Mesenchymal stem cell (in vitro differentiated cells and primary cell): ENCODE data around the gene CRELD1.

Source experiments
- DNase-seq: peaks from one replicate; pipeline ENCODE4 v3.0.0-alpha.2; 2013
- H2AFZ ChIP-seq: one replicate; pipeline ENCODE4 v1.6.1; 2013; ENCODE audit warnings: low read depth, mild to moderate bottlenecking, control low read depth, inconsistent platforms, low read length, moderate library complexity
- H2AK5ac ChIP-seq: 2 replicates; pipeline ENCODE4 v1.6.1; 2013; ENCODE audit warnings: low read length, moderate library complexity, mild to moderate bottlenecking, inconsistent platforms; ENCODE audit not compliant: severe bottlenecking
- H2BK120ac ChIP-seq: one replicate; pipeline ENCODE4 v1.6.1; 2013; ENCODE audit warnings: low read depth, mild to moderate bottlenecking, inconsistent platforms, low read length, moderate library complexity
- H2BK12ac ChIP-seq, 2 experiments: one replicate each; pipeline ENCODE4 v1.6.1; 2013; ENCODE audit warnings: inconsistent platforms in 2 of 2, low read length in 2 of 2, mild to moderate bottlenecking in 2 of 2, moderate library complexity in 2 of 2, control low read depth in 1 of 2
- H2BK15ac ChIP-seq: one replicate; pipeline ENCODE4 v1.6.1; 2013; ENCODE audit warnings: mild to moderate bottlenecking, low read depth, inconsistent platforms; ENCODE audit not compliant: poor library complexity, severe bottlenecking
- H2BK5ac ChIP-seq: 2 replicates; pipeline ENCODE4 v1.6.1; 2013; ENCODE audit warnings: low read depth, mild to moderate bottlenecking, low read length, control low read depth, inconsistent platforms; ENCODE audit not compliant: poor library complexity, severe bottlenecking
- H3K14ac ChIP-seq, 2 experiments: one replicate each; pipeline ENCODE4 v1.6.1; 2013; ENCODE audit warnings: inconsistent platforms in 2 of 2, low read length in 2 of 2, control low read depth in 1 of 2, mild to moderate bottlenecking in 1 of 2, moderate library complexity in 1 of 2
- H3K18ac ChIP-seq, 2 experiments: one replicate each; pipeline ENCODE4 v1.6.1; 2013; ENCODE audit warnings: inconsistent platforms in 2 of 2, low read length in 2 of 2, control low read depth in 1 of 2, low read depth in 1 of 2, mild to moderate bottlenecking in 1 of 2
- H3K23ac ChIP-seq, 2 experiments: one replicate each; pipeline ENCODE4 v1.6.1; 2013; ENCODE audit warnings: inconsistent platforms in 2 of 2, low read length in 2 of 2, mild to moderate bottlenecking in 2 of 2, moderate library complexity in 2 of 2, control low read depth in 1 of 2
- H3K27ac ChIP-seq: 2 replicates; pipeline ENCODE4 v1.5.1; 2013; ENCODE audit warnings: mild to moderate bottlenecking, moderate library complexity, low read length, control low read depth, inconsistent platforms; ENCODE audit not compliant: poor library complexity, severe bottlenecking
- H3K27me3 ChIP-seq, 2 experiments: 2 replicates each; pipeline versions ENCODE4 v1.6.1 to v1.7.0; 2013; ENCODE audit warnings: low read length in 2 of 2, mild to moderate bottlenecking in 2 of 2, moderate library complexity in 2 of 2, control low read depth in 1 of 2, inconsistent platforms in 1 of 2; ENCODE audit not compliant: control insufficient read depth in 1 of 2, insufficient read depth in 1 of 2
- H3K36me3 ChIP-seq, 2 experiments: 2 replicates each; pipeline versions ENCODE4 v1.6.1 to v1.7.0; 2013; ENCODE audit warnings: low read length in 2 of 2, control low read depth in 1 of 2, inconsistent platforms in 1 of 2, low read depth in 1 of 2, mild to moderate bottlenecking in 1 of 2; ENCODE audit not compliant: insufficient read depth in 2 of 2, control insufficient read depth in 1 of 2
- H3K4ac ChIP-seq, 2 experiments: one replicate each; pipeline ENCODE4 v1.6.1; 2013; ENCODE audit warnings: inconsistent platforms in 2 of 2, low read length in 2 of 2, mild to moderate bottlenecking in 2 of 2, moderate library complexity in 2 of 2, control low read depth in 1 of 2, low read depth in 1 of 2
- H3K4me1 ChIP-seq: 2 replicates; pipeline ENCODE4 v1.6.1; 2013; ENCODE audit warnings: low read depth, low read length, control low read depth; ENCODE audit not compliant: control insufficient read depth, insufficient read depth
- H3K4me2 ChIP-seq: 2 replicates; pipeline ENCODE4 v1.6.1; 2013; ENCODE audit warnings: low read length, mild to moderate bottlenecking, inconsistent platforms; ENCODE audit not compliant: poor library complexity, severe bottlenecking
- H3K4me3 ChIP-seq, 2 experiments: 2 replicates each; pipeline versions ENCODE4 v1.5.1 to v1.7.0; 2013; ENCODE audit warnings: low read length in 2 of 2, mild to moderate bottlenecking in 2 of 2, control low read depth in 1 of 2, low read depth in 1 of 2; ENCODE audit not compliant: insufficient read depth in 1 of 2
- H3K79me1 ChIP-seq: replicated peaks from 2 replicates; pipeline ENCODE4 v1.6.1; 2013; ENCODE audit warnings: mild to moderate bottlenecking, control low read depth, low read length, inconsistent platforms; ENCODE audit not compliant: poor library complexity, severe bottlenecking
- H3K9ac ChIP-seq: 2 replicates; pipeline ENCODE4 v1.7.0; 2013; ENCODE audit warnings: mild to moderate bottlenecking, low read length, moderate library complexity
- H3K9me3 ChIP-seq: 2 replicates; pipeline ENCODE4 v1.7.0; 2013; ENCODE audit warnings: mild to moderate bottlenecking, low read length; ENCODE audit not compliant: control insufficient read depth
- H4K8ac ChIP-seq: one replicate; pipeline ENCODE4 v1.6.1; 2013; ENCODE audit warnings: inconsistent platforms, mild to moderate bottlenecking, low read length, moderate library complexity
- H4K91ac ChIP-seq: one replicate; pipeline ENCODE4 v1.6.1; 2013; ENCODE audit warnings: mild to moderate bottlenecking, low read length, inconsistent platforms
- WGBS: methylation state at CpG from one replicate; pipeline ENCODE4 v1.1.7; 2013; ENCODE audit warnings: mixed read lengths; 5-methylcytosine and 5-hydroxymethylcytosine counted together

Gene CRELD1

DNA sequence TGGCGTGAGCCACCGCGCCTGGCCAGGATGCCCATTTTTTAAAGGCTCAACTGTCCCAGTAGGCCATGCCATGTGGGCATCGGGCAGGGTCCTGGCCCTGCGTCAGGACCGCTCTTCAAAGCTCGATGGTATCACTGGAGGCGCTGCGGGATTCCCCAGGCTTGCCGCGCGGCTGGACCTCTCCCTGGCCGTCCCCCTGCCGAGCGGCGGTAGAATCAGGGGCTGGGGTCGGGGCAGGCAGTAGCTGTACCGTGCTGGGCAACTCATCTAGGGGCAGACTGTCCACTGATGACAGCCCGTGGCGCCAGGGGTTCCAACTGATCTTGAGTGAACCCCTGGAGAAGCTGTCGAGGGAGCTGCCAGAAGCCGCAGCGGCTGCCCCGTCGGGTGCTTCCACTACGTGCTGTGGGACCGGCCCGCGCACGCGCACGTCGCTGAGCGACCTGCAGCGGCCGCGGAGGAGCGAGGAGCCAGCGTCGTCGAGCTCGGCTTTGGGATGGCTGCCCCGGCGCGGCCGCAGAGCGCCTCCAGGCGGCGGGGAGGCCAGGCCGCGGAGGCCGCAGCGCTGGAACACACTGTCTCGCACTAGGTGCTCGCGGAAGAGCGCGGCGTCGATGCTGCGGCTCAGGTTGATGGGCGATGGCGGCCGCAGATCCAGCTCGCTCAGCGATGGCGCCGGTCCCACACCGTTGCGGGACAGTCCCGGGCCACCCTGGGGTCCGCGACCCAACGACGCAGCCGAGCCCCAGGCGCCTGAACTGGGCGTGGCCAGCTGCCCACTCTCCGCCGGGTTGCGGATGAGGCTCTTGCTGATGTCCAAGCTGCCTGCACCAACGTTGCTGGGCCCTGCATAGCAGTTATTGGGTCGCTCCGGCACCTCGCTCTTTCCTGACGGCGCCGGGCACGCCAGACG, 12.7 kb downstream of the CRELD1 start:
- peaks cover 31 to 42% of the 10 kb centered on the region in 2 experiments for H3K36me3 ChIP-seq
- DNase-seq = peak; percentile 91
- no peak overlapping the region for H2AK5ac ChIP-seq
- peaks cover 6% of the 10 kb centered on the region for H3K79me1 ChIP-seq
- H3K4me1 ChIP-seq = peaks cover 25% of the 10 kb centered on the region
- H3K18ac ChIP-seq = peak overlapping the region; percentile 84 to 88
- H3K9ac ChIP-seq = peak overlapping the region; percentile 88
- H3K23ac ChIP-seq = peak overlapping the region in 1 of 2 experiments; percentile 66
- peak overlapping the region; percentile 90 for H4K91ac ChIP-seq
- no peaks in the 10 kb centered on the region for H3K27me3 ChIP-seq
- H3K9me3 ChIP-seq = no peaks in the 10 kb centered on the region
- peak overlapping the region; percentile 60 to 87 for H3K4me3 ChIP-seq
- H3K14ac ChIP-seq = peak overlapping the region; percentile 26 to 94
- peak overlapping the region; percentile 84 to 87 for H3K4ac ChIP-seq
- H3K4me2 ChIP-seq = peak overlapping the region; percentile 58
- peak overlapping the region; percentile 10 to 14 for H2BK12ac ChIP-seq
- peak overlapping the region; percentile 90 for H4K8ac ChIP-seq
- peak overlapping the region; percentile 49 for H2AFZ ChIP-seq
- no peak overlapping the region for H2BK5ac ChIP-seq
- peak overlapping the region; percentile 32 for H2BK15ac ChIP-seq
- H2BK120ac ChIP-seq = peak overlapping the region; percentile 57
- H3K27ac ChIP-seq = no peak overlapping the region
- 3% methylated on average over 85 of the region's 90 CpGs for WGBS

DNA sequence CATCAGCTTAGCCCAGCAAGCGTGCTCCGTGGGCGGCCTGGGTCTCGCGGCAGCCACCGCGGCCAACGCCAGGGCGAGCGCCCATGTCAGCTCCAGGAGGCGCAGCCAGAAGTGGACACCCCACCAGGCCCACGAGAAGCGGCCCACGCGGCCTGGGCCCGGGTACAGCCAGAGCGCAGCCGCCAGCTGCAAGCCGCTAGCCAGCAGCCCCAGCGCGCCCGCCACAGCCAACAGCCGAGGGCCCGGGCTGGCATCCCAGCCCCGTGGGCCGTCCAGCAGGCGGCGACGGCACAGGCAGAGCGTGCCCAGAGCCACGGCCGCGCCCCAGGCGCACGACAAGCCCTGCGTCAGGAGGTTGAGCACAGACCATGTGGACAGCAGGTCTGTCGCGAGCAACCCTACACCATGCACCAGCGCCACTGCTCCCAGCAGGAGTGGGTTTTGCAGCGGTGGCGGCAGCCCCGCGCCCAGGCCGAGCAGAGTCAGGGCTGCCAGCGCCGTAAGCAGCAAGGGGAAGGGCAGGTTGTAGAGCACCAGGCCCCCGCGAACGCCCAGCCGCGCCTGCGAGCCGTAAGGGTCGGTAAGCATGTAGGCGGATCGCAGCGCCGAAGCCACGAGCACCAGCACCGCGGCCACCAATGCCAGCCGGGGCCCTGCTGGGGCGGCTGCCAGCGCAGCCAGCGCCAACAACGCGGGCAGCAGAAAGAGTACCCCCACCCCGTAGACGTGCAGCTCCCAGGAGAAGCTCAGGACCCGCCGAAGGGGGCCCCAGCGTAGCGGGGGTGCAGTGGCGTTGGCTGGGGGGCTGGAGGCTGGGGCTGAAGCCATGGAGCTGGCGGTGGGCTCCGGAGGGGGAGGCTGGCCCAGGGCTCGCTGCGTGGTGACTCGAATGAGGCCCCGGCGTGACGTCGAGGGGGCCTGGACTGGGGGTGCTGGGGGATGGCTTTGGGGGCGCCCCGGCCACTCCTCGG, 13.7 kb downstream of the CRELD1 start:
- H4K8ac ChIP-seq = peak overlapping the region; percentile 62
- H2AK5ac ChIP-seq = no peak overlapping the region
- H3K4me2 ChIP-seq = peak overlapping the region; percentile 58
- H3K4ac ChIP-seq = peak overlapping the region; percentile 84 to 90
- H3K4me1 ChIP-seq = peaks cover 33% of the 10 kb centered on the region
- H3K27me3 ChIP-seq = no peaks in the 10 kb centered on the region
- H3K9me3 ChIP-seq = no peaks in the 10 kb centered on the region
- H2AFZ ChIP-seq = peak overlapping the region; percentile 49
- H3K14ac ChIP-seq = peak overlapping the region in 1 of 2 experiments; percentile 98
- H2BK5ac ChIP-seq = no peak overlapping the region
- H2BK12ac ChIP-seq = peak overlapping the region; percentile 14 to 47
- 33% methylated on average over 63 of the region's 86 CpGs for WGBS
- peak overlapping the region in 1 of 2 experiments; percentile 94 for H3K23ac ChIP-seq
- peak overlapping the region; percentile 70 to 84 for H3K18ac ChIP-seq
- H4K91ac ChIP-seq = peak overlapping the region; percentile 90
- peak; percentile 79 for DNase-seq
- H2BK120ac ChIP-seq = peak overlapping the region; percentile 57
- peaks cover 31 to 42% of the 10 kb centered on the region in 2 experiments for H3K36me3 ChIP-seq
- peak overlapping the region; percentile 31 for H2BK15ac ChIP-seq
- H3K9ac ChIP-seq = peak overlapping the region; percentile 88
- peak overlapping the region; percentile 60 to 87 for H3K4me3 ChIP-seq
- H3K79me1 ChIP-seq = peaks cover 12% of the 10 kb centered on the region
- H3K27ac ChIP-seq = no peak overlapping the region

DNA sequence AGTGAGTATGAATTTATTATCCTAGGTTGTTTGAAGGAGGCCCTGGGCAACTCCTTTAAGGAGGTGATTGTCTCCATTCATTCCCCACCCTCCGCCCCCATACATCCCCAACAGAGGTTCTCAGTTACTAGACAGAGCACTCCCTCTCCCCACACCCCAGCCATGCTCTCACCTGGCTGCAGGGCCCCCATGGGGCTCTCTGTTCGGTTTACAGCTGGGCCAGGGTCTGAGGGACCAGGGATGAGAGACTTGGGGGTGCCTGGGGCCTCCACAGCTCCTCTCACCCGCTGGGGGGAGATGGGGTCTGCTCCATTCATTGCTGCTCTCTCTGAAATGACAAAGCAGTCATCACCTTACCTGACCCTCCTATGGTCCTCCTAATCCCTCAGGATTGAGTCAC, 15.0 kb downstream of the CRELD1 start:
- H3K4me3 ChIP-seq = no peak overlapping the region
- DNase-seq = no peak
- no peak overlapping the region for H3K18ac ChIP-seq
- H3K4me2 ChIP-seq = no peak overlapping the region
- H3K27ac ChIP-seq = no peak overlapping the region
- H2BK120ac ChIP-seq = no peak overlapping the region
- no peaks in the 10 kb centered on the region for H3K9me3 ChIP-seq
- no peak overlapping the region for H2AFZ ChIP-seq
- no peak overlapping the region for H3K9ac ChIP-seq
- no peaks in the 10 kb centered on the region for H3K27me3 ChIP-seq
- H3K4ac ChIP-seq = no peak overlapping the region
- H3K14ac ChIP-seq = no peak overlapping the region
- H2BK15ac ChIP-seq = peak overlapping the region; percentile 26
- peaks cover 12% of the 10 kb centered on the region for H3K79me1 ChIP-seq
- H3K23ac ChIP-seq = no peak overlapping the region
- H2BK12ac ChIP-seq = no peak overlapping the region
- H4K8ac ChIP-seq = no peak overlapping the region
- H3K4me1 ChIP-seq = peaks cover 34% of the 10 kb centered on the region
- no peak overlapping the region for H4K91ac ChIP-seq
- H2AK5ac ChIP-seq = no peak overlapping the region
- H3K36me3 ChIP-seq = peaks cover 26 to 31% of the 10 kb centered on the region in 2 experiments
- H2BK5ac ChIP-seq = no peak overlapping the region
- 95% methylated on average over 3 of the region's 3 CpGs for WGBS
